GM11168 (cell line): ENCODE results near the gene POTEE.
"Not testable (repeated sequence)": the region's sequence is repeated elsewhere in the genome, so short reads cannot be mapped to it uniquely, and the experiment has no call there.

Experiments
- in situ Hi-C: fragments of 300-500 bp; cut with MboI; formaldehyde crosslinking; loops from one replicate; pipeline ENCODE4 v1.12.0; 2022; ENCODE audit warnings: low sequenced_read_pairs; ENCODE audit not compliant: unreplicated experiment

The POTEE gene

DNA sequence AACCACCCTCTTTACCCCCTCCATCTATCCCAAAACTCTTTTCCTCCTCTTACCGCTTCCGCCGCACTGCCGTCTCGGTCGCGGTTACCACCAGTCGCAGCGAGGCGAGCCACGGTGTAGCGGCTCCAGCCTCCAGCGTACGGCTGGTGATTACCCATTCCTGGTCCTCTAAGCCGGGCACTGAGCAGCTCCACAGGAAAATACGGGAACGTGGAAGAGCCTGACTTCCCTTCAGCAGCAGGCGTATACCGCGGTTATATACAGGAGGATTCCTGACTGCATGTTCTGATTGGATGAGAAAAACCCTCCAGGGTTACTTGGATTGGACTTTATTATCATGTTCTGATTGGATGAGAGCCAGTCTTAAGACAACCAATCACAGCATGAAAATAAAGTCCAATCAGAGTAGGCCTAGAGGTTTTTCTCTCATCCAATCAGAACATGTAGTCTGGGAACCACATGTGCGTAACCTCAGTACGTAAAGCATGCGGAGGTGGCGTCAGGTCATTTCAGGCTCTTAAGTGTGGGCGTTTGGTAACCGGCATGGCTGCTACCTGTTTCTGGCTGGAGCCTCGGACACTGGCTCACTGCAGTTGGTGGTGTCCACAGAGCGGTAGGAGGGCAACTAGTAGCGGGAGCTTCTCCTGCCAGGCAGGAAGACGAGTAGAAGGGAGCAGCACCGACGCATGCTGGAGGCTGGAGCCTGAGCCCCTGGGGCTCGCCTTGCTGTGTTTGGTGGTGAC is at the start of gene POTEE:
TSS of gene POTEE (plus strand) at position 507 of the 743 bp plus-strand sequence. CDS start 8,867 bp downstream, outside the sequence.
- in situ Hi-C loops: not testable (repeated sequence)

DNA sequence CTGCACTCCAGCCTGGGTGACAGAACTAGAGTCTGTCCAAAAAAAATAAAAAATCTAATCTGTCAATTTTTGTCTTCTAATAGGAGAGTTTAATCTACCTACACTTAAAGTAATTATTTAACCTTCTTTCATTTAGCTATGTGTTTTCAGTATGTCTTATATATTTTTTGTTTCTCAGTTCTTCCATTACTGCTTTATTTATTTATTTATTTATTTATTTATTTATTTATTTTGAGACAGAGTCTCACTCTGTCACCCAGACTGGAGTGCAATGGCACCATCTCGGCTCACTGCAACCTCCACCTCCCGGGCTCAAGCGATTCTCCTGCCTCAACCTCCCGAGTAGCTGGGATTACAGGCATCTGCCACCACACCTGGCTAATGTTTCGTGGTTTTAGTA is 43.8 kb upstream of the POTEE start:
- in situ Hi-C loops: not testable (repeated sequence)

DNA sequence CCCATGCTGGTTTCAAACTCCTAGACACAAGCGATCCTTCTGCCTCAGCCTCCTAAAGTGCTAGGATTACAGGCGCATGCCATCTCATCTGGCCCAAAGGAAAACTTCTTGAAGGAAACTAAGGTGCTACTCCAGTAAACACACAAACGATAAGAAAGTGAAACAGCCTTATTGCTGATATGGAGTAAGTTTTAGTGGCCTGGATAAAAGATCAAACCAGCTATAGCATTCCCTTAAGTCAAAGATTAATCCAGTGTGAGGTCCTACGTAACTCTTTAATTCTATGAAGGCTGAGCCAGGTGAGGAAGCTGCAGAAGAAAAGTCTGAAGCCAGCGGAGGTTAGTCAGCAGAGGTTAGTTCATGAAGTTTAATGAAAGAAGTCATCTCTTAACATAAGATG is 40.8 kb upstream of the POTEE start:
- in situ Hi-C loops: no loop called here

DNA sequence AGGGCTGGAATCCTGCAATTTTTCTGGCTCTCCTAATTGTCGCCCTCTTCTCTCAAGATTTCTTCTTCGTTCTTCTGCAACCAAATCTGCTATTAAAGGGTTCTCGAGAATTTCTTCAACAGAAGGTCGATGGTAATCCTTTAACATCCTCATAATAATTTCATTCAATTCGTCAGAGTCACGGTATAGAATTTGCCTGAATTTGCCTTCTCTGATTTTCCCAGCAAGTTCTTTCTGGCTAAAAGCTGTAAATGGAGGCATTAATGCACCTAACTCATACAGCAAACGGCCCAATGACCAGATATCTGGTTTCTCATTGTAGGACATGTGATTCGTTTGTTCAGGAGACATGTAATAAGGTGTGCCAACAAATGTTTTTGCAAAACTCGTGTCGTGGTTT is 31.3 kb upstream of the POTEE start:
- in situ Hi-C loops: not testable (repeated sequence)

DNA sequence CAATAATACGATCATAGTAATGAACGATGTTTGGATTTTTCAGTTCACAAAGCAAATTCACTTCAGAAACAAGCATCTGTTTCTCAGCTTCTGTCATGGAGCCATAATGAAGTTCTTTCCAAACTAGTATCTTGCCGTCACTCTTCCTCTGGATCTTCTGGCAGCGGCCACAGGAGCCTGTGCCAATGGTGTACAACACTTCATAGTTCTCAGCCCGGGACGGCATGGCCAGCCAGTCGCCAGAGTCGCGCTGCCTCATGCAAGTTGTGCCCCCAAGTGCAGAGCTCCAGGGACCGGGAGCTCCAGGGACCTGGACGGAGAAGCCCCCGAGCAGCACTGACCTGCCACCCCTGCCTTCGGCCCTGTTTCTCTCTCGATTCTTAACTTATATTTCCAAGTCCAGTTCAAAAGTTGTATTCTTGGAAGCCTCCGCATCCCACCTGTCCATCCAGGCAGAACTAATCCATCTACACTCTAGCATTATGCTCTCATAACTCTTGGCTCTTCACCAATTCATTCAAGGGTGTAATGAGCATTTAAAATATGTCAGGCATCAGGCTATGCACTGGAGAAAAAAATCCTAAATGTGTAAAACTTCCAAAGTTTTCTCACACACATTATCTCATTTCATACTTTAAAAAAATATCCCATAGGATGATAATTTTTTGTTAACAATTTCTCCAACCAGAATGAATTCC is 30.5 kb upstream of the POTEE start:
- in situ Hi-C loops: not testable (repeated sequence)

DNA sequence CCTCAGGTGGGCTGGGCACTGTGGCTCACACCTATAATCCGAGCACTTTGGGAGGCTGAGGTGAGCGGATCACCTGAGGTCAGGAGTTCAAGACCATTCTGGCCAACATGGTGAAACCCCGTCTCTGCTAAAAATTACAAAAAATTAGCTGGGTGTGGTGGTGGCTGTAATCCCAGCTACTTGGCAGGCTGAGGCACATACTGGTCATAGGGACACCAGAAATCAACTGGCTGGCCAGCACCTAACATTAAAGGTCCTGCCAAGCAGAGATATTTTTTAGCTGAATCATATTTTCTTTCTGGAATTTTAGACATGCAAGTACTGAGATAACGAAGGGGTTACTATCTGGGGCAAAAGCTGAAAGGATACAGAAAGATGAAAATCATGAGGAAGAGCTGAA is 27.9 kb upstream of the POTEE start:
- in situ Hi-C loops: not testable (repeated sequence)

DNA sequence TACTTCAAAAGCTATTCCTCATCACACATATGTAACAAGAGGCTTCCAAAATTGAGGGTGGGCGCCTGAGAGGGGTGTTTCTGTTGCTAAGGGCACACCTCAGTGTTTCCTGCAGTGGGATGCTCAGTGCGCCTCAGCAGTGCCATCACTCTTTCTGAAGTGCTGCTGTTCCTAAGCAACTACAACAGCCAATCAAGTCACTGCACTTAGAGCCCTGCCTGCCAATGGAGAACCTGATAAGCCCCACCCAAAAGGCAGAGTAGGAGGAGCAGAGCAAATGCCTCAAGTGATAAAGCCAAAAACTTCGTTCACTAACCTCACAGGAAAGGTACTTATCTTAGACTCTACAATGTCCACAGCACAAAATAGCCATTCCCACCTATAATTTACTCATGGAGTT is 15.9 kb upstream of the POTEE start:
- in situ Hi-C loops: not testable (repeated sequence)

DNA sequence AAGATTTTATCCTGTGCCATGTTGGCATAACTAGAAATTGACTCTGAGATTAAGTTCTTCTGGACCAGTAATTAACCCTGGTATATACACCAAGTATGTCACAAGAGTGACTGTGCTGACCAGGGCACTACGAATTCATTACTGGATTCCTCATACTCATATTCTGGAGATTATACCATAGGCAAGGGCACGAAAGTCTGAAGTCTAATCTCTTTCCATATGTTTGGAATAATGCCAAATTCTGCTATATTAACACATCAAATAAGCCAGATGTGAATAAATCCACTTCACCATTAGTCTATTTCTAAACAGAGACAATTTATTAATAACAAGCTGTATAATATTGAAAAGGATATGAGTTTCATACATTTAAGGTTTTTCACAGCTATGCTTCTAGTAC is 13.2 kb upstream of the POTEE start:
- in situ Hi-C loops: not testable (repeated sequence)

DNA sequence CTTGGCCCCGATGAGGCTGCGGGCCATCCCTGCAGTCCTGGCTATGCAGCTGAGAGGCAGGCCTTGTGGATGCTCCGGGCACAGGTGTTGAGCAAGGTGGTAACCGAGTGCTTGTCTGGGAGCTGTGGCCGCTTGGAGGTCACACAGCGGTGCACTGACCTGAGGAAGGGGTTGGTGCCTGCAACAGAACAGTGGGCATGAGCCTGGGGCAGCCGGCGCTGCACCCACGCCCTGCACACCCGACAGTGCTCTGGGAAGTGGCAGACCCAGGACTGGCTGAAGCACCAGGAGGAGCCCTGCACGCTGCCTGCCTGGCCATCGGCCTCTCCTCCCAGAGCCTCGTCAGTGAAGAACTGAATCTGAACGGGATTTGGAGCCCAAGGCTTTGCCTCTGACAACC is 8.2 kb upstream of the POTEE start:
- in situ Hi-C loops: no loop called here

DNA sequence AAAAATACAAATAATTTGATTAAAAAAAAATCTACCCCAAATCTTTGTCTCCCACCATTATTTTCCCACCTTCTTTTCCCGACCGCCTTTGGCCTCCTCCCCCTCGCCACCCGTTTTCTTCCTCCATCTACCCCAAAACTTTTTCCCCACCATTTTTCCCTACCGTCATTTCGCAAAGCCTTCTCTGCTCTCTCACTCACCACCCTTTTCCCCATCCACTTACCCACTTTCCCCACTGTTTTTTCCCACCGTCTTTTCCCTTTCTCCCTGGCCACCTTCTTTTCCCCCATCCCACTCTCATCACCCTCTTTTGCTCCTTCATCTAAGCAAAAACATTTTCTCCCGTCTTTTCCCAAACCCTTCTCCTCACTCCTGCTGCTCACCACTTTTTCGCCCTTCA is 1.5 kb upstream of the POTEE start:
- in situ Hi-C loops: not testable (repeated sequence)

DNA sequence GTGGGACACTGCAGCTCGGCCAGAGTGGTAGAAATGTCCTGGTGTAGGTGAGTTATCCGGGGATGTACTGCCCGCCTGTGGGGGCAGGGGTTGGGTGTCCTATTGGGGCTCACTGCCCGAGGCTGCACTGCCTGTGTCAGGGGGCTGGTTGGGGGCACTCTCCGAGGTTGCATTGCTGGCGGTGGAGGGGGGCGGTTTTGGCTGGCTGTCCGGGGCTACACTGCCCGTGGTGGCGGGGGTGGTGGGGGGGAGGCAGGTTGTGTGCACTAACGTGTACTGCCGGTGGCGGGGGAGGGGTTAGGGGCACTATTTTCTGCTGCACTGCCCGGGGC is 403 bp downstream of the POTEE start:
- in situ Hi-C loops: not testable (repeated sequence)

DNA sequence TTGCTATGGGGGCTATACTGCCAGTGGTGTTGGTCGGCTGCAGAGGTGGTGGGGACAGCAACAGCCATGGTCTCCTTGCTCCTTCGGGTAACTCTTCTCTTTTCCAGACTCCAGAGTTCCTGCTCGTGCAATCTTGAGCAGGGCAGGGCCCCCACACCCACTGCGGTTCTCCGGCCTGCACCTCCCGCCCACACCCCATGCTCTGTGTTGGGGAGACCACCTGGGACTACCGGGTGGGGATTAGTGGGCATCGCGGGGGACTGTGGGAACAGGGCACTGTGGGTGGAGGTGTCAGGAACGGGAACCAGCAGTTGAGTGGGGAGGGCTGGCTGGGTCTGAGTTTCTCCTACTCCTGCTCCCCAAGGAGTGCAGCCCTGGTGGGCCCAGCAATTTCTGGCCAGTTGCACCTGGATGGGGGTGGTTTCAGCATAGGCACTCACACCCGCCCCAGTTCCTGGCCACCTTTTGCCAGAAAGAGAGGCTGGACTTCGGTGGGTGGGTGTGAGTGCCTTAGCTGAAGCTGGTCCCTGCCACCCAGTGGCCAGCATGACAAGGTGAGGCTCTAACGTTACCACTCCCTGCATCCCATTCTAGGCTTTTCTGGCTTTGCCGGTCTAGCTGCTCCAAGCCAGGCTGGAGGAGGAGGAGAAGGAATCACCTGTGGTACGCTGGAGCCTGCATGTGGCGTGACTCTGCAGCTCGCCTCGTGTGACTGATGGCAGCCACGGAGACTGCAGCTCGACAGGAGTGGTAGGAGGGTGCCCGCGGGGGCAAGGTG is 1.3 kb downstream of the POTEE start:
- in situ Hi-C loops: not testable (repeated sequence)

DNA sequence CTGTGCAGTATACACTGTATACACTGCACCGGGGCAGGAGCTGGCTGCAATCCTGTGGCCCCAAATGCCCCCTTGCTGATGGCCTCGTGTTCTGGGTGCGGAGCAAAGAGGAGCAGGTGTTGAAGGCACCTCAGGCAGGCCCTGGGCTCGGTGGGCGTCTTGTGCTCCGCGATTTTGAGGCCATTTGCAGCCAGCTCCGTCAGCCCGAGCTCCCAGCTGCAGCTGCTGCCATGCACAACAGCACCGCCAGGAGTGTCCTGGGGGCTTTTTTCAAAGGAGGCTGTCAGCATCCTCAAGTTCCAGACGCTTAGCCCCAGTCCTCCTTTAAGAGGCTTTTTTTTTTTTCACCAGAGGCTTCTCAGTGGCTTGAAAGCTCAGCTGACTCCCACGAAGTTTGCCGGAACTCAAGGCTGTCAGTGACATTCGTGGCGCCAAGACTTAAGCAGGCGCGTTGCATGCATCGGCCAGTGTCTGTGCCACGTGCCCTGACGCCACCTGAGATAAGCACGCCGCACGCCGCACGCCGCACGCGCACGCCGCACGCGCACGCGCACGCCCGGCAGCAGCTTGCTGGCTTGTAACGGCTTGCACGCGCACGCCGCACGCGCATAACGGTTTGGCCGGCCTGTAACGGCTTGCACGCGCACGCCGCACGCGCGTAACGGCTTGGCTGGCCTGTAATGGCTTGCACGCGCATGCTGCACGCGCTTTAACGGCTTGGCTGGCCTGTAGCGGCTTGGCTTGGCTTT is 8.1 kb downstream of the POTEE start:
- in situ Hi-C loops: not testable (repeated sequence)

DNA sequence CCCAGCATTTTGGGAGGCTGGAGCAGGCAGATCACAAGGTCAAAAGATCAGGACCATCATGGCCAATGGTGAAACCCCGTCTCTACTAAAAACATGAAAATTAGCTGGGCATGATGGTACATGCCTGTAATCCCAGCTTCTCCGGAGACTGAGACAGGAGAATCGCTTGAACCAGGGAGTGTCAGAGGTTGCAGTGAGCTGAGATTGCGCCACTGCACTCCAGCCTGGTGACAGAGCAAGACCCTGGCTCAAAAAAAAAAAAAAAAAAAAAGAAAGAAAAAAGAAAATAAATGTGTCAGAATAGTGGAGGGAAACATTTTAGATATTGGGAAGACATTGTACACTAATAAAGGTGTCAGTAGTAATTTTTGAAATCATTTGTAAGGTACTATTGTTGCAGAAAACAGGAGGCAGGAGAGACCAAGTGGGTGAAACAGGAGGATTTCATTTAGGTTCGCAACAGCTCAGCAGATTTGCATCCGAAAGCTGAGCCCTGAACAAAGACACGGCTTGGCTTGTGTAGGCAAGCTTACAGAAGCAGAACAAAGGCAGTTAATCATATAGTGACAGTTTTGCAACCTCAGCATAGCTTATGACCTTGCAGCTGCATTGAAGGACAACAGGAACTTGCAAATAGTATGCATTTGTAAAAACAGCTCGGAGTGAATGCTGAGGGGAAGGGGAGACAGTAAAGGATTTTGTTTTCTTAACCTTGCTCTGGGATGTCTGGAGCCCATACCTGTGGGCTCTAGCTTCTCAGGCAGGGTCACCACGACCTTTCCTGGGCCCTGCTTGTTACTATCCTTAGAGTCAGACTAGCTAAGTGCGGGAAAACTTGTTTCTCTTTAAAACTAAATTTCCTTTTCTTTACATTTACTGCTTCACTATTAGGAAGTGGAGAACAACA is 26.5 kb downstream of the POTEE start:
- in situ Hi-C loops: not testable (repeated sequence)
